MM.1S (cell line): ENCODE measurements around the gene MYBL2.

ENCODE experiments used
- DNase-seq: peaks from one replicate; pipeline ENCODE4 v3.0.0-alpha.2; 2015
- H2AFZ ChIP-seq: fragments of 300-600 bp; sonication (generic); 2 replicates; pipeline ENCODE4 v1.6.0; 2016; ENCODE audit warnings: antibody characterized with exemption, low read length
- H3F3A ChIP-seq: fragments of 300-600 bp; sonication (generic); 2 replicates; pipeline ENCODE4 v1.6.1; 2016; ENCODE audit warnings: mild to moderate bottlenecking, antibody characterized with exemption, low read length, moderate library complexity, mixed read lengths; ENCODE audit not compliant: insufficient read depth
- H3K27ac ChIP-seq: fragments of 300-600 bp; sonication (generic); 2 replicates; pipeline ENCODE4 v1.5.1; 2016; ENCODE audit warnings: mild to moderate bottlenecking, low read length
- H3K27me3 ChIP-seq: fragments of 300-600 bp; sonication (generic); replicated peaks from 2 replicates; pipeline ENCODE4 v1.6.0; 2016; ENCODE audit warnings: low read length; ENCODE audit not compliant: insufficient read depth
- H3K36me3 ChIP-seq: fragments of 300-600 bp; sonication (generic); replicated peaks from 2 replicates; pipeline ENCODE4 v1.6.1; 2016; ENCODE audit warnings: mild to moderate bottlenecking, low read length, mixed read lengths; ENCODE audit not compliant: insufficient read depth
- H3K4me1 ChIP-seq: fragments of 300-600 bp; sonication (generic); 2 replicates; pipeline ENCODE4 v1.6.1; 2016; ENCODE audit warnings: low read length, mixed read lengths
- H3K4me2 ChIP-seq: fragments of 300-600 bp; sonication (generic); 2 replicates; pipeline ENCODE4 v1.6.0; 2016; ENCODE audit warnings: low read depth, low read length
- H3K4me3 ChIP-seq: fragments of 300-600 bp; sonication (generic); 2 replicates; pipeline ENCODE4 v1.5.1; 2016; ENCODE audit warnings: low read length, mixed read lengths
- H3K79me2 ChIP-seq: fragments of 300-600 bp; sonication (generic); 2 replicates; pipeline ENCODE4 v1.6.1; 2016; ENCODE audit warnings: mixed run types, low read length, mixed read lengths
- H3K9ac ChIP-seq: fragments of 300-600 bp; sonication (generic); 2 replicates; pipeline ENCODE4 v1.6.1; 2016; ENCODE audit warnings: low read length, mixed read lengths
- H3K9me2 ChIP-seq: fragments of 300-600 bp; sonication (generic); replicated peaks from 2 replicates; pipeline ENCODE4 v1.6.1; 2016; ENCODE audit warnings: mild to moderate bottlenecking, low read length, mixed read lengths; ENCODE audit not compliant: insufficient read depth
- H3K9me3 ChIP-seq: fragments of 300-600 bp; sonication (generic); replicated peaks from 2 replicates; pipeline ENCODE4 v1.6.1; 2016; ENCODE audit warnings: mild to moderate bottlenecking, low read length, mixed read lengths; ENCODE audit not compliant: insufficient read depth
- H4K20me1 ChIP-seq: fragments of 300-600 bp; sonication (generic); 2 replicates; pipeline ENCODE4 v1.6.1; 2016; ENCODE audit warnings: mild to moderate bottlenecking, low read length, moderate library complexity, mixed read lengths; ENCODE audit not compliant: insufficient read depth
- CTCF ChIP-seq: fragments of 300-600 bp; sonication (generic); IDR thresholded peaks from 2 replicates; pipeline ENCODE4 v1.5.1; 2016; ENCODE audit warnings: antibody characterized with exemption, low read length, mixed read lengths
- EZH2 ChIP-seq: fragments of 300-600 bp; sonication (generic); optimal IDR thresholded peaks from 2 replicates; pipeline ENCODE3; 2017; ENCODE audit warnings: low read depth, mild to moderate bottlenecking, antibody characterized with exemption, low read length, mixed read lengths
- EZH2phosphoT487 ChIP-seq: fragments of 300-600 bp; sonication (generic); IDR thresholded peaks from 2 replicates; pipeline ENCODE4 v1.6.1; 2018; ENCODE audit warnings: antibody characterized with exemption, low read length

Gene MYBL2

GRCh38 chr20:43655937-43656336 is 11.0 kb upstream of the MYBL2 start:
- no peaks in the 10 kb centered on the region for H3K9me3 ChIP-seq
- H3F3A ChIP-seq = peaks cover 19% of the 10 kb centered on the region
- H2AFZ ChIP-seq = peak overlapping the region; percentile 33; the same call in 1 of the 2 replicates
- peak overlapping the region; percentile 95 for H3K4me3 ChIP-seq
- no peaks in the 10 kb centered on the region for H3K36me3 ChIP-seq
- peak overlapping the region; percentile 98 for H3K9ac ChIP-seq
- H3K4me1 ChIP-seq = peaks cover 9% of the 10 kb centered on the region; the same call in 1 of the 2 replicates
- TF ChIP-seq CTCF (no peak), EZH2phosphoT487 (no peak), EZH2 (no peak)
- peak overlapping the region; percentile 86; the same call in 1 of the 2 replicates for H3K4me2 ChIP-seq
- no peaks in the 10 kb centered on the region for H3K27me3 ChIP-seq
- H4K20me1 ChIP-seq = no peaks in the 10 kb centered on the region
- H3K79me2 ChIP-seq = no peaks in the 10 kb centered on the region; the same call in 1 of the 2 replicates
- no peaks in the 10 kb centered on the region for H3K9me2 ChIP-seq
- peak overlapping the region; percentile 97; the same call in 1 of the 2 replicates for H3K27ac ChIP-seq
- no peak for DNase-seq

GRCh38 chr20:43658069-43658722 is 8.7 kb upstream of the MYBL2 start:
- peak overlapping the region; percentile 97 for H3K27ac ChIP-seq
- H3K4me3 ChIP-seq = peak overlapping the region; percentile 95
- H4K20me1 ChIP-seq = no peaks in the 10 kb centered on the region
- H3K27me3 ChIP-seq = no peaks in the 10 kb centered on the region
- H3K4me2 ChIP-seq = peak overlapping the region; percentile 86
- no peaks in the 10 kb centered on the region for H3K9me2 ChIP-seq
- H2AFZ ChIP-seq = peak overlapping the region; percentile 86; the same call in 1 of the 2 replicates
- peaks cover 19% of the 10 kb centered on the region for H3F3A ChIP-seq
- H3K36me3 ChIP-seq = no peaks in the 10 kb centered on the region
- H3K79me2 ChIP-seq = no peaks in the 10 kb centered on the region; the same call in 1 of the 2 replicates
- H3K9ac ChIP-seq = peak overlapping the region; percentile 98
- no peaks in the 10 kb centered on the region for H3K9me3 ChIP-seq
- peaks cover 9% of the 10 kb centered on the region; the same call in 1 of the 2 replicates for H3K4me1 ChIP-seq
- TF ChIP-seq CTCF (no peak), EZH2 (no peak), EZH2phosphoT487 (no peak)
- DNase-seq = no peak

GRCh38 chr20:43658723-43659419 is 8.0 kb upstream of the MYBL2 start:
- Histone ChIP-seq H3K9me3 (no peaks in the 10 kb centered on the region), H3K4me1 (peaks cover 9% of the 10 kb centered on the region; the same call in 1 of the 2 replicates), H2AFZ (no peak overlapping the region), H3K9me2 (no peaks in the 10 kb centered on the region), H3K79me2 (no peaks in the 10 kb centered on the region; the same call in 1 of the 2 replicates), H3F3A (peaks cover 19% of the 10 kb centered on the region), H3K4me2 (peak overlapping the region; percentile 86; the same call in 1 of the 2 replicates), H3K27ac (no peak overlapping the region), H3K36me3 (no peaks in the 10 kb centered on the region), H3K9ac (no peak overlapping the region), H3K4me3 (no peak overlapping the region), H3K27me3 (no peaks in the 10 kb centered on the region), H4K20me1 (no peaks in the 10 kb centered on the region)
- peak; percentile 21 for DNase-seq
- no peak for TF ChIP-seq EZH2phosphoT487
- TF ChIP-seq CTCF = peak; percentile 30
